HG03039 (cell line): ENCODE measurements around the gene IDH3G.

ENCODE experiments used
- ATAC-seq: cut with Tn5 transposase; IDR thresholded peaks from one replicate; pipeline ENCODE4 v1.9.1; 2021; ENCODE audit warnings: mild to moderate bottlenecking, moderate library complexity; ENCODE audit not compliant: unreplicated experiment

IDH3G gene

GRCh38 chrX:153791104-153791852, 2.9 kb downstream of the IDH3G start:
- no peak for ATAC-seq

- ATAC-seq = no peak
Observed at GRCh38 chrX:153789654-153790053, 4.5 kb downstream of the IDH3G start.

- no peak for ATAC-seq
Observed at GRCh38 chrX:153786669-153787068, 7.5 kb downstream of the IDH3G start.

DNA sequence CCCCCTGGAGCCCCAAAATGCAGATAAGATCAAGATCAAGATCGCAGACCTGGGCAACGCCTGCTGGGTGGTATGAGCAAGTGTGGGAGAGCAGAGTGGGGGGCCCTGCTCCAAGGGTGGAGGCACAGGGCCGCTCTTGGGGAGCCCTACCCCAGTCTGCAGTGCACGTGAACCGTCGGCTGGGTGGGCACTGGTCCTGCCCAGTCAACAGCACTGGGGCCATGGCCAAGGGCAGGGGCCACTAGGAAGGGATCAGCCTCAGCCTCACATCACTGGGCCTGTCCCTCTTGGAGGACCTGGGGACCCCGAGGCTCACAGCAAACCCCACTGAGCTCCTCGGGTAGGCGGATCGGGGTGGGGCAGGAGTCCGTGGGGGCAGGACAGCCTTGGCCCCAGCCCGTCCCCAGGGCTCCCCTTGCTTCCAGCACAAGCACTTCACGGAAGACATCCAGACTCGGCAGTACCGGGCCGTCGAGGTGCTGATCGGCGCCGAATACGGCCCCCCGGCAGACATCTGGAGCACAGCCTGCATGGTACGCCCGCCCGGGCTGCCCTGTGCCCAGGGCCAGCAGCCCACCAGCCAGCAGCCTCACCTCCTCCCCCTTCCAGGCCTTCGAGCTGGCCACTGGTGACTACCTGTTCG, 9.7 kb downstream of the IDH3G start:
- no peak for ATAC-seq

GRCh38 chrX:153783378-153784013, 10.7 kb downstream of the IDH3G start:
- no peak for ATAC-seq

- ATAC-seq = no peak
Observed at GRCh38 chrX:153782871-153783270, 11.3 kb downstream of the IDH3G start.

- no peak for ATAC-seq
Observed at GRCh38 chrX:153782313-153782712, 11.9 kb downstream of the IDH3G start.

- ATAC-seq = no peak
Observed at GRCh38 chrX:153781428-153782047, 12.6 kb downstream of the IDH3G start.

GRCh38 chrX:153780678-153781427, 13.3 kb downstream of the IDH3G start, which contains the start of gene SRPK3:
SRPK3 (plus strand) TSS chrX:153781041; CDS start chrX:153781087, 46 bp downstream.
- no peak for ATAC-seq

GRCh38 chrX:153779891-153780677, 14.1 kb downstream of the IDH3G start:
- no peak for ATAC-seq

DNA sequence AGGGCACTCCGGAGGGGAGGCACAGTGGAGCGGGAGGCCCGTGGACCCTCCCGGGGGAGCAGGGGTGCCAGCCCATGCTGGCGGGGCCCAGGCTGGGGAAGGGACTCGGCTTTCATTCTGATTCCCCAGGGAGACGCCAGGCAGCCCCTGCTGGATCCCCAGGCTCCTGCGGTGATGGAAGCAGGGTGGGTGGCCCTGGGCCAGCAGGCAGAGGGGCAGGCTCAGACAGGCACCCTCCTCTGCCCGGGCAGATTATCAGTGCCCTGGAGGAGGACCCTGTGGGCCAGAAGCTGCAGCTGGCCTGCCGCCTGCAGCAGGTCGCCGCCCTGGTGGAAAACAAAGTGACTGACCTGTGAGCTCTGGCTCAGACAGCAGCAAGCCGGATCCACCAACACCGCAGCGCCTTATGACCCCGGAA, 15.5 kb downstream of the IDH3G start:
- ATAC-seq = no peak

GRCh38 chrX:153778181-153778580, 16.0 kb downstream of the IDH3G start:
- no peak for ATAC-seq

DNA sequence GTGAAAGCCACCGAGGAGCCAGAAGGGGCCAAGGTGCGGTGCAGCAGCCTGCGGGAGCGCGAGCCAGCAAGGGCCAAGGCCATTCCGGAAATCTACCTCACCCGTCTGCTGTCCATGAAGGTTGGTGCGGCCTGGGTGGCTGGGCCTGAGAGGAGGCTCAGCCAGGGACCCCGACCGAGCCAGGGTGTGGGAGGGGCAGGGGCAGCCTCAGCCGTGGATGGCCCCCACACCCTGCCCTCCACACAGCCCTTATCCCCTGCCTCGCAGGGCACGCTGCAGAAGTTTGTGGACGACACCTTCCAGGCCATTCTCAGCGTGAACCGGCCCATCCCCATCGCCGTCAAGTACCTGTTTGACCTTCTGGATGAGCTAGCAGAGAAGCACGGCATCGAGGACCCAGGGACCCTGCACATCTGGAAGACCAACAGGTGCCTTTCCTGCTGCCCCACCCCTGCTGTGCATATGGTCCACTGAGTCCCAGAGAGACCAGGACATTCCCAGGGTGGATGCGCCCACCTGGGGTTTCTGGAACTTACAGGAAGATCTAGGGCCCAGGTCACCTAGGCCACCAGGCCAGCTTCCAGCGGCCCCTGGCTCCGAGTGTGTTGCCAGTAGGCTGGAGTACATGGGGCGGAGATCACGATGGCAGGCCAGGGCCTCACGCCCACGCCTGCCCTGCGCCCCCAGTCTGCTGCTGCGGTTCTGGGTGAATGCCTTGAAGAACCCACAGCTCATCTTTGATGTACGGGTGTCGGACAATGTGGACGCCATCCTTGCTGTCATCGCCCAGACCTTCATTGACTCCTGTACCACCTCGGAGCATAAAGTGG, 16.7 kb downstream of the IDH3G start:
- ATAC-seq = no peak

- ATAC-seq = no peak
Observed at GRCh38 chrX:153776611-153777045, 17.5 kb downstream of the IDH3G start.

- ATAC-seq = no peak
Observed at GRCh38 chrX:153776120-153776599, 18.0 kb downstream of the IDH3G start.

GRCh38 chrX:153775293-153776119, 18.7 kb downstream of the IDH3G start:
- no peak for ATAC-seq

DNA sequence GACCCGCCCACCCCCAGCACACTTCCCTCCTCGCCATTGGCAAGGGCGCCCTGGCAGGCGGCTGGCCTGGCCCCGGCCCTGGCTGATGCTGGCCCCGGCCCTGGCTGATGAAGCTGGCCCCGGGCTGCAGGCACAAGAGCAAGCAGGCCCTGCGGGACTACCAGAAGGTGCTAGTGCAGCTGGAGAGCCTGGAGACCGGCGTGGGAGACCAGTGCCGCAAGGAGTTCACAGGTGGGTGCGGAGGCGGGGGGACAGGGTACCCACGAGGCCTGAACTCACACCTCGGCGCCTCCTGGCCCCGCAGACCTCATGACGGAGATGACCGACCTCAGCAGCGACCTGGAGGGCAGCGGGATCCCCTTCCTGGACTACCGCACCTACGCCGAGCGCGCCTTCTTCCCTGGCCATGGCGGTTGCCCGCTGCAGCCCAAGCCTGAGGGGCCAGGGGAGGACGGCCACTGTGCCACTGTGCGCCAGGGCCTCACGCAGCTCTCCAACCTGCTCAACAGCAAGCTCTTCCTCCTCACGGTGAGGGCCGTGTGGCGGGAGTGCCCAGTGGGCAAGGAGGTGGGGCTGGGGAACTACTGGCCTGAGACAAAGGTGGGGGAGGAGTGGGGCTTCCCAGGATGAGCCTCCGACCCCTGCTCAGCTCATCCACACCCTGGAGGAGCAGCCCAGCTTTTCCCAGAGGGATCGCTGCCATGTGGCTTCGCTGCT, 19.4 kb downstream of the IDH3G start:
- no peak for ATAC-seq
